GM13977 (cell line): Measurements from ENCODE around the gene NADK.

ENCODE experiments used
- DNase-seq: peaks from one replicate; pipeline ENCODE4 v3.0.0; 2012; ENCODE audit warnings: low spot score
- CTCF ChIP-seq: IDR thresholded peaks from 2 replicates; pipeline ENCODE4 v1.5.1; 2012; ENCODE audit warnings: mild to moderate bottlenecking, control low read depth; ENCODE audit not compliant: insufficient read depth; ENCODE audit errors: extremely low read depth, missing control alignments
- in situ Hi-C: fragments of 300-500 bp; cut with MboI; formaldehyde crosslinking; loops from one replicate; pipeline ENCODE4 v1.12.0; 2022; ENCODE audit warnings: low sequenced_read_pairs, low pct_unique_long_range_greater_than_20kb, mixed read lengths, inconsistent platforms; ENCODE audit not compliant: unreplicated experiment

NADK gene

GRCh38 chr1:1778663-1779319 is 521 bp upstream of the NADK start:
- DNase-seq, result peak; percentile 96
- in situ Hi-C loops, result no loop called here
- TF ChIP-seq CTCF, result peak; percentile 34

DNA sequence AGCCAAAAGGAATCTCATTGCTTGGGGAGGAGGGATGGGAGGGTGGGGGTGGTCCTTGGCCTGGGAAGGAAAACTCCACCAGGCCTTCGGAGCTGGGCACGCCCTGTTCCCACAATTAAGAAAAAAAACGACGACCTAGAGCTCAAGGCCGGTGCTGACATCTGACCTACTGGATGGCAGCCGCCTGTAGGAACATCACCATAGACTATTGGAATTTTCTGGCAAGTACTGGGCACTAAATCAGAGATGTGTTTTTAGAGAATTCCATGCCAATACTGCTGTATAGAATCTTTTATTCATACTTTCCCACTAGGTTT is 729 bp downstream of the NADK start:
- in situ Hi-C loops, result no loop called here
- DNase-seq, result no peak
- TF ChIP-seq CTCF, result no peak

DNA sequence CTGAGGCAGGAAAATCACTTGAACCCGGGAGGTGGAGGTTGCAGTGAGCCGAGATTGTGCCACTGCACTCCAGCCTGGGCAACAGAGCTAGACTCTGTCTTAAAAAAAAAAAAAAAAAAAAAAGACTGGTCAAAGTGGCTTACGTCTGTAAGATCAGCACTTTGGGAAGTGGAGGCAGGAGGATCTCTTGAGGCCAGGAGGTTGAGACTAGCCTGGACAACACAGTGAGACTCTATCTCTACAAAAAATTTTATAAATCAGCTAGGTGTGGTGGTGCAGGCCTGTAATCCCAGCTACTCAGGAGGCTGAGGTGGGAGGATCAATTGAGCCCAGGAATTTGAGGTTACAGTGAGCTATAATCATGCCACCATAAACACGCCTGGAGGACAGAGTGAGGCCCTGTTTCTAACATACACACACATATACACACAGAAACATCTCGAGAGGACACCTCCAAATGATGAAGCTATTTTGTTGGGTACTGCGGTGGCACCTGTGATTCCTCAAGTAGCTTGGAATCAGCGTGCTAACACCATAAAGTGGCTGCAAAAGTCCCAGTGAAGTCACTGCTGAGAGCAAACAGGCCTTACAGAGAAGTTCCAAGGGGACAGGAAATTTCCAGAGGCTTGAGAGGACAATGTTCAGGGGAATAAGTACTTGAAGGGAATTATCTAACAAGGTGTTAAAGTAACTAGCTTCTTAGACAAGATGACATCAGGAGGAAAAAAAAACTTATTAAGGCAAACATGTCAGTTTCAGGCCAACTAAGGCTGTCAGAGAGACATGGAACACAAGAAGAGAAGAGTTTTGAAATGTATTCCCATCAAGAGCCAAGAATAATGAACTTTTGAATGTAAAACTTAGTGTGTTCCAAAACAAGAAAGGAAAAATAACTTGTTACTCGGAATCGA is 1.3 kb downstream of the NADK start:
- DNase-seq, result no peak
- TF ChIP-seq CTCF, result no peak
- in situ Hi-C loops, result no loop called here

DNA sequence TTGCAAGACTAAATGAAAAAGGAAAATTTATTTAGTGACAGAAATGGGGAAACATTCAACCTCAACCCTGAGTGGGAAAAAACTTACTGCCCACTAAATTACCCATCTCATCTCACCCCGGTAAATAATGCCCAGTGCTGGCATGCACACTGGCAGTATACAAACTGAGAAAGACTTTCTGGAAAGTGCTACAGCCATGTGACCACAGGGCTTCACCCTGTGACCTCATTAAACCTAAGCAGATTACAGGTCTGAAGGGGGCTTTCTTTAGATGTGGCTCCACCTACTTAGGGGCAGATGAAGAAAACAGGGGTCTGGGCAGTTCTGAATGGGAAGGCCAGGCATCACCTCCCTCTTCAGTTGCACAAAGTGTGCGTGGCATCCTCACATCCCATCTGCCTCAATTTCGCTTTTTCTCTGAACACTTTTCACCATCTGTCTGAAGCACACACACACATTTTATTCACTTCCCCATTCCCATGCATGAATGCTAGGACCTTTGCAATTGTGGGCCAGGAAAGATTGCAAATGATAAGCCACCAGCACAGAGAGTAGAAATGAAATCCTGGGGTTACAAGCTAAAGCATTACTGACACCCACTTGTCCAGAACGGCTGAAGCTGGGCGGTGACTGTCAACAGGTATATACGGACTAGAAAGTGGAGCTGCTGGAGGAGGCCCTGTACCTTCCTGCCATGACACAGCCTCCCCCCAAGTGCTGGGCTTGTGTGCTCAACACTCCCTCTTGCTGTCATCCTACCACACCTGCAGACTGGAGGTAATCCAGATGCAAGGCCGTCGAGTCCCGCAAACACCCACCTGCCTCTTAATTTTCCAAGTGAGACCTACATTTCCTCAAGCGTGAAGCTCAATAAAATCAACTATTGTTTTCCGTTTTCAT is 2.7 kb downstream of the NADK start:
- DNase-seq, result peak; percentile 60
- peak; percentile 2 for TF ChIP-seq CTCF
- in situ Hi-C loops, result no loop called here

GRCh38 chr1:1773874-1774273 is 4.4 kb downstream of the NADK start:
- no peak for TF ChIP-seq CTCF
- no peak for DNase-seq
- in situ Hi-C loops, result no loop called here

DNA sequence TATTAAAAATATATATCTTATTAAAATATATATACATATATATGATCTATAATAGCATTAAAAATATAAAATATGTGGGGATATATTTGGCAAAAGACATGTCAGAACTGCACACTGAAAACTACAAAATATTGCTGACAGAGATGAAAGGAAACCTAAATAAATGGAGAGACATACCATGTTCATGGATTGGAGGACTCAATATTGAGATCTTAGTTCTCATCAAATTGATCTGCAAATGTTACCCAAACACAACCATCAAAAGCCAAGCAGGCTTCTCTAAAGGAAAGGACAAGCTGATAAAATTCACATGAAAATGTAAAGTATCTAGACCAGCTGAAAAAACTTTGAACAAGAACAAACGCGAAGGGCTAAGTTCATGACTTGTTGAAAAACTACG is 7.2 kb downstream of the NADK start:
- in situ Hi-C loops, result no loop called here
- no peak for TF ChIP-seq CTCF
- DNase-seq, result no peak
